ENCODE data around the gene KRT83. TPM values are rescaled to one million over a fixed set of nuclear protein-coding genes. Genes with fewer than 3 reads are reported as not detected.

Gene KRT83
- polyA plus RNA-seq, 1 experiment, result 0.07 TPM

- DNase-seq (ENCODE audit: low read depth), result peak; percentile 27
- ChIA-PET CTCF (interaction anchor here (0.6 to 6.0 kb wide), 12 partner anchors 9 to 569 kb away, joined by 3 to 53 read pairs (median 5); partner anchors contain the start of gene KRT80), POLR2A (no interaction called here)
- TF ChIP-seq, protein P1, sequence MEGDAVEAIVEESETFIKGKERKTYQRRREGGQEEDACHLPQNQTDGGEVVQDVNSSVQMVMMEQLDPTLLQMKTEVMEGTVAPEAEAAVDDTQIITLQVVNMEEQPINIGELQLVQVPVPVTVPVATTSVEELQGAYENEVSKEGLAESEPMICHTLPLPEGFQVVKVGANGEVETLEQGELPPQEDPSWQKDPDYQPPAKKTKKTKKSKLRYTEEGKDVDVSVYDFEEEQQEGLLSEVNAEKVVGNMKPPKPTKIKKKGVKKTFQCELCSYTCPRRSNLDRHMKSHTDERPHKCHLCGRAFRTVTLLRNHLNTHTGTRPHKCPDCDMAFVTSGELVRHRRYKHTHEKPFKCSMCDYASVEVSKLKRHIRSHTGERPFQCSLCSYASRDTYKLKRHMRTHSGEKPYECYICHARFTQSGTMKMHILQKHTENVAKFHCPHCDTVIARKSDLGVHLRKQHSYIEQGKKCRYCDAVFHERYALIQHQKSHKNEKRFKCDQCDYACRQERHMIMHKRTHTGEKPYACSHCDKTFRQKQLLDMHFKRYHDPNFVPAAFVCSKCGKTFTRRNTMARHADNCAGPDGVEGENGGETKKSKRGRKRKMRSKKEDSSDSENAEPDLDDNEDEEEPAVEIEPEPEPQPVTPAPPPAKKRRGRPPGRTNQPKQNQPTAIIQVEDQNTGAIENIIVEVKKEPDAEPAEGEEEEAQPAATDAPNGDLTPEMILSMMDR (IDR thresholded peaks at IDR 0.05; ENCODE audit: insufficient read depth, low read depth, low read length), result no peak
- Histone ChIP-seq H3K27me3 (ENCODE audit: control insufficient read depth, insufficient read depth, low read length) (no peaks in the 10 kb centered on the region; the same call in 1 of the 2 replicates), H3K4me3 (ENCODE audit: low read depth, low read length) (no peak overlapping the region), H3K36me3 (ENCODE audit: control insufficient read depth, insufficient read depth, low read length) (no peaks in the 10 kb centered on the region)
These were observed 10.4 kb downstream of the KRT83 start for GRCh38 chr12:52310622-52311284.

DNA sequence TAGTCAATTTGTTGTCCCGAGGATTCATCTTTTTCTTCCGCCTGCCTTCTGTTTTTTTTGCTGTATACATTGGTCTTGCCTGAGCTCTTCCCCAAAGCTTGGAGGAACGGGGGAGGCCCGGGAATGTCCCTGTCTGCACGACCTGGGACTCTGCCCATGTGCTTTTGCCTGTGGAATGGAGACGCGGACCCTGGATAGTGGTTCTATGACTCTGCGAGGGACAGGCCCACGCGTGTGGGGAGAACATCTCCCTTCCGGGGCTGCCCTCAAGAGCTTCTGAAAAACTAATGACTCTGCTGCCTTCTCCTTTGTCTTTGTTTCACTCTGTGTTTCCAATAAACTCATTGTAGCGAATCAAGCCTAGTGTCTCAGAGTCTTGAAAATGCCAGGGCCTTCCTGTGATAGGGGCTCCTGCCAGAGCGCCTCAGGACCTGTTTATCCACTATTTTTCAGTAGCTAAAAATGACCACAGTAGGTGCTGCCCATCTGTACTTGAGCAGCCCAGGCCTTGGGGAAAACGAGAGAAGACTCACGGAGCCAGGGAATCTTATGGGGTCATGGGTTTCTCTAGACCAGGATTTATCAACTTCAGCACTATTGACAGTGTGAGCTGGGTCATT, 12.3 kb downstream of the KRT83 start:
- TF ChIP-seq, protein P1 (IDR thresholded peaks at IDR 0.05; ENCODE audit: insufficient read depth, low read depth, low read length), result no peak
- ChIA-PET CTCF (interaction anchor here (0.8 to 5.3 kb wide), 8 partner anchors 9 to 95 kb away, joined by 3 to 32 read pairs (median 4); no protein-coding TSS in a partner anchor), POLR2A (no interaction called here)
- peak overlapping the region; percentile 42 for H3K4me3 ChIP-seq (ENCODE audit: low read depth, low read length)
- no peaks in the 10 kb centered on the region; the same call in 1 of the 2 replicates for H3K27me3 ChIP-seq (ENCODE audit: control insufficient read depth, insufficient read depth, low read length)
- no peaks in the 10 kb centered on the region for H3K36me3 ChIP-seq (ENCODE audit: control insufficient read depth, insufficient read depth, low read length)
- no peak for DNase-seq (ENCODE audit: low read depth)

GRCh38 chr12:52307836-52308805, 13.1 kb downstream of the KRT83 start:
- ChIA-PET CTCF (interaction anchor here (0.8 to 5.3 kb wide), 9 partner anchors 10 to 94 kb away, joined by 3 to 32 read pairs (median 5); no protein-coding TSS in a partner anchor), POLR2A (interaction anchor here (0.7 kb wide), 1 partner anchor 19 kb away, joined by 3 read pairs; no protein-coding TSS in a partner anchor)
- peak overlapping the region; percentile 42 for H3K4me3 ChIP-seq (ENCODE audit: low read depth, low read length)
- H3K27me3 ChIP-seq (ENCODE audit: control insufficient read depth, insufficient read depth, low read length), result no peaks in the 10 kb centered on the region; the same call in 1 of the 2 replicates
- H3K36me3 ChIP-seq (ENCODE audit: control insufficient read depth, insufficient read depth, low read length), result no peaks in the 10 kb centered on the region
- no peak for DNase-seq (ENCODE audit: low read depth)
- TF ChIP-seq, protein P1 (IDR thresholded peaks at IDR 0.05; ENCODE audit: insufficient read depth, low read depth, low read length), result peak; percentile 21; the same call in 1 of the 2 replicates

DNA sequence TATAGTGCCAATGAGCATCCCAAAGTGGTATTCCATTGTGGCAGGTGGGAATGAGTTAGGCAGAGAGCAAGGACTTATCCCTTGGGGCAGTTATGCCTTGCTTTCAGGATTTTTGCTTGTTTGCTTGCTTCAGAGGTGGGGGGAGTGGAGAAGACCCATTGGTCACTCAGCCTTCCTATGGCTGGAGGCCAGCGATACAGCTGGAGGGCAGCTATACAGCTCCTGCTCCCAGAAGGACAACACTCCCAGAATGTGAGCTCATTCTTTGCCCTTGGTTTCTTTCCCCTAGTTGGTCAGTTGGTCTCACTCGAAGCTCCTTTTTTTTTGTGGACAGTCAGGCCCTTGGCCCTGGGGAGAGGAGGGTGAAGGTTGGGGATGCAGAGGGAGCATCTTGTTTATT, 14.5 kb downstream of the KRT83 start:
- Histone ChIP-seq H3K4me3 (ENCODE audit: low read depth, low read length) (no peak overlapping the region), H3K36me3 (ENCODE audit: control insufficient read depth, insufficient read depth, low read length) (no peaks in the 10 kb centered on the region), H3K27me3 (ENCODE audit: control insufficient read depth, insufficient read depth, low read length) (no peaks in the 10 kb centered on the region; the same call in 1 of the 2 replicates)
- TF ChIP-seq, protein P1 (IDR thresholded peaks at IDR 0.05; ENCODE audit: insufficient read depth, low read depth, low read length), result no peak
- CTCF ChIA-PET, result interaction anchor here (0.6 to 5.3 kb wide), 15 partner anchors 9 to 152 kb away, joined by 3 to 32 read pairs (median 4); no protein-coding TSS in a partner anchor
- DNase-seq (ENCODE audit: low read depth), result no peak
- POLR2A ChIA-PET, result no interaction called here

All from BJ (cell line).